IMR-90 (cell line): ENCODE results near the gene TDP2.

Experiments used
- BHLHE40 ChIP-seq: fragments of 150-350 bp; IDR thresholded peaks from 2 replicates; pipeline ENCODE4 v1.6.1; 2016; ENCODE audit warnings: mild to moderate bottlenecking, low read depth, low read length
- CEBPB ChIP-seq: IDR thresholded peaks from 2 replicates; pipeline ENCODE4 v1.6.1; 2012; ENCODE audit warnings: low read depth, low read length, improper control_type of control experiment
- CHD1 ChIP-seq: IDR thresholded peaks from 2 replicates; pipeline ENCODE4 v1.6.1; 2012; ENCODE audit warnings: low read depth, low read length, improper control_type of control experiment
- MAFK ChIP-seq: IDR thresholded peaks from 2 replicates; pipeline ENCODE4 v1.6.1; 2012; ENCODE audit warnings: low read depth, low read length, improper control_type of control experiment
- MXI1 ChIP-seq: IDR thresholded peaks from 2 replicates; pipeline ENCODE4 v1.6.1; 2012; ENCODE audit warnings: low read depth, mild to moderate bottlenecking, low read length, moderate library complexity, borderline replicate concordance
- POLR2A ChIP-seq: IDR thresholded peaks from 2 replicates; pipeline ENCODE4 v1.6.1; 2012; ENCODE audit warnings: mild to moderate bottlenecking, low read depth, low read length
- RAD21 ChIP-seq: IDR thresholded peaks from 2 replicates; pipeline ENCODE4 v1.6.1; 2012; ENCODE audit warnings: low read length, improper control_type of control experiment
- RCOR1 ChIP-seq: IDR thresholded peaks from 2 replicates; pipeline ENCODE4 v1.6.1; 2012; ENCODE audit warnings: mild to moderate bottlenecking, low read length, improper control_type of control experiment; ENCODE audit not compliant: insufficient replicate concordance
- RFX5 ChIP-seq: IDR thresholded peaks from 2 replicates; pipeline ENCODE4 v1.8.0; 2012; ENCODE audit warnings: low read depth, mild to moderate bottlenecking, low read length, moderate library complexity
- SMC3 ChIP-seq: fragments of 150-350 bp; IDR thresholded peaks from 2 replicates; pipeline ENCODE4 v1.6.1; 2016; ENCODE audit warnings: low read depth, mild to moderate bottlenecking, antibody characterized with exemption, low read length, moderate library complexity
- USF2 ChIP-seq: fragments of 150-350 bp; IDR thresholded peaks from 2 replicates; pipeline ENCODE4 v1.6.1; 2017; ENCODE audit warnings: mild to moderate bottlenecking, antibody characterized with exemption, low read length, low read depth
- TF ChIP-seq, protein P1 (sequence below): conservative IDR thresholded peaks from 2 replicates; pipeline ENCODE4 v1.5.1; 2012; ENCODE audit warnings: mild to moderate bottlenecking, low read depth, low read length, improper control_type of control experiment
- TF ChIP-seq, protein P2 (sequence below): fragments of 150-350 bp; IDR thresholded peaks from 2 replicates; pipeline ENCODE4 v1.6.1; 2016; ENCODE audit warnings: low read depth, mild to moderate bottlenecking, low read length, moderate library complexity, borderline replicate concordance

GRCh38 chr6:24613361-24614042 is 53.2 kb downstream of the TDP2 start:
- TF ChIP-seq, protein P1, sequence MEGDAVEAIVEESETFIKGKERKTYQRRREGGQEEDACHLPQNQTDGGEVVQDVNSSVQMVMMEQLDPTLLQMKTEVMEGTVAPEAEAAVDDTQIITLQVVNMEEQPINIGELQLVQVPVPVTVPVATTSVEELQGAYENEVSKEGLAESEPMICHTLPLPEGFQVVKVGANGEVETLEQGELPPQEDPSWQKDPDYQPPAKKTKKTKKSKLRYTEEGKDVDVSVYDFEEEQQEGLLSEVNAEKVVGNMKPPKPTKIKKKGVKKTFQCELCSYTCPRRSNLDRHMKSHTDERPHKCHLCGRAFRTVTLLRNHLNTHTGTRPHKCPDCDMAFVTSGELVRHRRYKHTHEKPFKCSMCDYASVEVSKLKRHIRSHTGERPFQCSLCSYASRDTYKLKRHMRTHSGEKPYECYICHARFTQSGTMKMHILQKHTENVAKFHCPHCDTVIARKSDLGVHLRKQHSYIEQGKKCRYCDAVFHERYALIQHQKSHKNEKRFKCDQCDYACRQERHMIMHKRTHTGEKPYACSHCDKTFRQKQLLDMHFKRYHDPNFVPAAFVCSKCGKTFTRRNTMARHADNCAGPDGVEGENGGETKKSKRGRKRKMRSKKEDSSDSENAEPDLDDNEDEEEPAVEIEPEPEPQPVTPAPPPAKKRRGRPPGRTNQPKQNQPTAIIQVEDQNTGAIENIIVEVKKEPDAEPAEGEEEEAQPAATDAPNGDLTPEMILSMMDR: no peak
- no peak for TF ChIP-seq POLR2A
- no peak for TF ChIP-seq RAD21
- no peak for TF ChIP-seq BHLHE40
- TF ChIP-seq CEBPB: no peak
- TF ChIP-seq, protein P2, sequence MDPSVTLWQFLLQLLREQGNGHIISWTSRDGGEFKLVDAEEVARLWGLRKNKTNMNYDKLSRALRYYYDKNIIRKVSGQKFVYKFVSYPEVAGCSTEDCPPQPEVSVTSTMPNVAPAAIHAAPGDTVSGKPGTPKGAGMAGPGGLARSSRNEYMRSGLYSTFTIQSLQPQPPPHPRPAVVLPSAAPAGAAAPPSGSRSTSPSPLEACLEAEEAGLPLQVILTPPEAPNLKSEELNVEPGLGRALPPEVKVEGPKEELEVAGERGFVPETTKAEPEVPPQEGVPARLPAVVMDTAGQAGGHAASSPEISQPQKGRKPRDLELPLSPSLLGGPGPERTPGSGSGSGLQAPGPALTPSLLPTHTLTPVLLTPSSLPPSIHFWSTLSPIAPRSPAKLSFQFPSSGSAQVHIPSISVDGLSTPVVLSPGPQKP: no peak
- no peak for TF ChIP-seq SMC3
- no peak for TF ChIP-seq RFX5
- no peak for TF ChIP-seq CHD1
- no peak for TF ChIP-seq MXI1
- no peak for TF ChIP-seq MAFK
- no peak for TF ChIP-seq RCOR1
- no peak for TF ChIP-seq USF2
